ENCODE data around the gene MYL6. TPM values are rescaled to one million over a fixed set of nuclear protein-coding genes. Genes with fewer than 3 reads are reported as not detected.
A peak's percentile ranks its signal among the peaks of the same experiment; 100 is the strongest.

MYL6 gene
- total and polyA plus RNA-seq, 9 of the 15 experiments (the other 6 are each of a cell fraction or from before 2014, with no cell fraction given): 557 to 1,664 (median 958) TPM

GRCh38 chr12:56137853-56138571, 20.1 kb upstream of the MYL6 start:
- Histone ChIP-seq H3K4me2 (ENCODE audit: insufficient read depth, low read length) (no peak overlapping the region), H3K4me1 (replicated peaks in 1 of 2; ENCODE audit: control insufficient read depth in 2 of 2, insufficient read depth in 2 of 2, low read length in 2 of 2) (no peaks in the 10 kb centered on the region; a peak in 1 of 5 replicates), H3K9me1 (ENCODE audit: control insufficient read depth, insufficient read depth, low read length) (no peaks in the 10 kb centered on the region), H3K36me3 (ENCODE audit: control insufficient read depth, insufficient read depth, low read length) (peaks cover 92% of the 10 kb centered on the region), H2AFZ (ENCODE audit: low read depth, low read length) (no peak overlapping the region), H3K79me2 (ENCODE audit: control insufficient read depth, insufficient read depth, low read length) (peaks cover 8% of the 10 kb centered on the region; the same call in 1 of the 3 replicates), H3K27me3 (ENCODE audit: control insufficient read depth in 2 of 2, insufficient read depth in 2 of 2, low read length in 2 of 2) (no peaks in the 10 kb centered on the region), H3K9me3 (replicated peaks; ENCODE audit: control insufficient read depth, insufficient read depth, low read depth, low read length) (no peaks in the 10 kb centered on the region), H3K4me3 (no peak overlapping the region), H4K20me1 (replicated peaks; ENCODE audit: control insufficient read depth, insufficient read depth, low read length) (no peaks in the 10 kb centered on the region; the same call in 1 of the 2 replicates), H3K27ac (ENCODE audit: extremely low read depth, low read depth, low read length) (no peak overlapping the region), H3K9ac (ENCODE audit: insufficient read depth in 1 of 2, low read depth in 2 of 2, low read length in 2 of 2) (no peak overlapping the region; a peak in 1 of 4 replicates)
- POLR2A ChIA-PET: interaction anchor here (0.8 to 1.5 kb wide), 5 partner anchors 9 to 133 kb away, joined by 3 to 7 read pairs (median 3); partner anchors contain the start of gene ZC3H10
- CTCF ChIA-PET (ENCODE audit: low intra/inter-chr PET ratio): no interaction called here
- intact Hi-C loops (cut with micrococcal nuclease): no loop called here
- DNase-seq (ENCODE audit: extremely low read depth in 1 of 4, low spot score in 3 of 4) (no peak), FAIRE-seq (no peak), ATAC-seq (no peak; the same call in 2 of the 3 replicates)
- BruUV-seq (replicated peaks): no TSS peak
- in situ Hi-C loops (cut with MboI): no loop called here
- 0 out of 2 replicates have a peak, but pooled peaks have one; percentile 23 for TF ChIP-seq ZNF740 (CRISPR knock-in tag; IDR thresholded peaks at IDR 0.05)
- TF ChIP-seq ZNF740 (tag; IDR thresholded peaks at IDR 0.05): no peak
- no peak for TF ChIP-seq KDM4B (IDR thresholded peaks at IDR 0.05; ENCODE audit: borderline replicate concordance in 2 of 2, low read depth in 1 of 2)
- no peak for TF ChIP-seq NCOR1 (IDR thresholded peaks at IDR 0.05)
- TF ChIP-seq ZNF830 (CRISPR knock-in tag; IDR thresholded peaks at IDR 0.05): no peak
- TF ChIP-seq ETV1 (tag; conservative IDR thresholded peaks at IDR 0.05; ENCODE audit: low read depth): no peak
- peak; percentile 71 for TF ChIP-seq RBFOX2 (IDR thresholded peaks at IDR 0.05; ENCODE audit: low read depth, low read length)
- TF ChIP-seq ZNF609 (CRISPR knock-in tag; IDR thresholded peaks at IDR 0.05; ENCODE audit: borderline replicate concordance): no peak
- TF ChIP-seq ZBTB5 (IDR thresholded peaks at IDR 0.05): no peak
- peak; percentile 56; the same call in 1 of the 2 replicates for TF ChIP-seq POLR2G (IDR thresholded peaks at IDR 0.05; ENCODE audit: low read depth, low read length)
- TF ChIP-seq KDM2B (CRISPR knock-in tag; IDR thresholded peaks at IDR 0.05): no peak
- no peak for TF ChIP-seq ZNF764 (CRISPR knock-in tag; IDR thresholded peaks at IDR 0.05; ENCODE audit: low read depth)
- 96% methylated on average over 14 of the region's 14 CpGs for WGBS (ENCODE audit: insufficient coverage, low coverage, missing lambda C conversion rate)

All from K562 (cell line).